GM19395 (cell line): Measurements from ENCODE around the gene HCN3.
A peak's percentile ranks its signal among the peaks of the same experiment; 100 is the strongest.
"Not testable (repeated sequence)": the region's sequence is repeated elsewhere in the genome, so short reads cannot be mapped to it uniquely, and the experiment has no call there.

Experiments used
- ATAC-seq: cut with Tn5 transposase; IDR thresholded peaks from one replicate; pipeline ENCODE4 v1.9.1; 2021; ENCODE audit warnings: mild to moderate bottlenecking, moderate library complexity; ENCODE audit not compliant: unreplicated experiment

Gene HCN3

GRCh38 chr1:155277070-155277901 is at the start of gene HCN3:
TSS of gene HCN3 (plus strand) at chr1:155277463. CDS start at chr1:155277591, 128 bp downstream.
- ATAC-seq: peak; percentile 64

GRCh38 chr1:155228096-155228427 is 49.2 kb upstream of the HCN3 start:
- ATAC-seq: no peak

- not testable (repeated sequence) for ATAC-seq
Observed at GRCh38 chr1:155231302-155231701, 46.0 kb upstream of the HCN3 start.

GRCh38 chr1:155232001-155232978 is 45.0 kb upstream of the HCN3 start:
- ATAC-seq: not testable (repeated sequence)

- ATAC-seq: not testable (repeated sequence)
Observed at GRCh38 chr1:155233502-155233901, 43.8 kb upstream of the HCN3 start.

GRCh38 chr1:155235375-155235774 is 41.9 kb upstream of the HCN3 start:
- ATAC-seq: not testable (repeated sequence)

- no peak for ATAC-seq
Observed at GRCh38 chr1:155236451-155236850, 40.8 kb upstream of the HCN3 start.

- no peak for ATAC-seq
Observed at GRCh38 chr1:155241069-155241679, 36.1 kb upstream of the HCN3 start.

- no peak for ATAC-seq
Observed at GRCh38 chr1:155241841-155242264, 35.4 kb upstream of the HCN3 start.

- no peak for ATAC-seq
Observed at GRCh38 chr1:155242805-155243358, 34.4 kb upstream of the HCN3 start.

GRCh38 chr1:155244368-155245162 is 32.7 kb upstream of the HCN3 start:
- peak; percentile 83 for ATAC-seq

- no peak for ATAC-seq
Observed at GRCh38 chr1:155245163-155245524, 32.1 kb upstream of the HCN3 start.

GRCh38 chr1:155246796-155247195 is 30.5 kb upstream of the HCN3 start:
- not testable (repeated sequence) for ATAC-seq

GRCh38 chr1:155247667-155248553 is 29.4 kb upstream of the HCN3 start:
- ATAC-seq: no peak

GRCh38 chr1:155250246-155250632 is 27.0 kb upstream of the HCN3 start:
- ATAC-seq: peak; percentile 26

GRCh38 chr1:155250633-155251449 is 26.4 kb upstream of the HCN3 start:
- peak; percentile 83 for ATAC-seq

GRCh38 chr1:155251566-155251965 is 25.7 kb upstream of the HCN3 start:
- no peak for ATAC-seq

- no peak for ATAC-seq
Observed at GRCh38 chr1:155253208-155253607, 24.1 kb upstream of the HCN3 start.
